BJ (cell line): Measurements from ENCODE around the gene CTNNBL1. TPM values are rescaled to one million over a fixed set of nuclear protein-coding genes. Genes with fewer than 3 reads are reported as not detected.

ENCODE experiments used
- CTCF ChIA-PET: fragments of 350-600 bp; formaldehyde crosslinking; extraction: SDS; loops from one replicate; lab custom pipeline; 2021; ENCODE audit warnings: antibody characterized with exemption, inconsistent platforms; lab: Yijun Ruan, JAX
- POLR2A ChIA-PET: fragments of 300-600 bp; sonication (Branson Sonifier 250); formaldehyde crosslinking; extraction: SDS; loops from one replicate; lab custom pipeline; 2021; ENCODE audit warnings: antibody characterized with exemption; lab: Charles Lee
- DNase-seq: peaks from one replicate; pipeline ENCODE4 v3.0.0-alpha.2; 2011; ENCODE audit warnings: low read depth
- H3K27me3 ChIP-seq: 2 replicates; pipeline ENCODE4 v1.6.0; 2011; ENCODE audit warnings: low read length; ENCODE audit not compliant: control insufficient read depth, insufficient read depth
- H3K36me3 ChIP-seq: 2 replicates; pipeline ENCODE4 v1.5.1; 2011; ENCODE audit warnings: low read length; ENCODE audit not compliant: control insufficient read depth, insufficient read depth
- H3K4me3 ChIP-seq: 2 replicates; pipeline ENCODE4 v1.5.1; 2011; ENCODE audit warnings: low read depth, mild to moderate bottlenecking, control low read depth, low read length
- CTCF ChIP-seq: IDR thresholded peaks from 2 replicates; pipeline ENCODE4 v1.5.1; 2011; ENCODE audit warnings: low read depth, mild to moderate bottlenecking, control low read depth, inconsistent platforms, low read length, moderate library complexity; ENCODE audit not compliant: insufficient read depth
- polyA plus RNA-seq: library from polyadenylated mRNA; depleted of rRNA; stranded (reverse); fragments of >200 nt; gene quantifications from 2 replicates; pipeline ENCODE4 v1.2.3, GENCODE V29; 2011

The CTNNBL1 gene
- polyA plus RNA-seq, 1 experiment = 38.4 TPM

DNA sequence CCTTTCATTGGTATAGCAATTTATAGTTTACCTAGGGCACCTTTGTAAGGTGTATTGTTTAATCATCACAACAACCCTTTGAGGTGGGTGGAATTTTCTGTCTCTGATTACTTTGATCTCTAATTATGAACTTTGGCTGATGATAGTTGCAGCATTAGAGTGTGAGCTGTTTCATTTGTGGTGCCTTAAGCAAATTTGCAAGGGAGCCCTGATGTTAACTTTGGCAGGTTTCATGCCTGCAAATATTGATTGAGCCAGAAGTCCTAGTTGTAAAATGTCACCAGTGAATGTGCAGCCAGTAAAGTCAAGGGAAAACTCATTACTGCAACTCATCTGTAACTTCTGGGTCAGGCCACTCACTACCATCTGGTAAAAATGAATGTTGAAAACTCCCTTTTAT is 29.8 kb downstream of the CTNNBL1 start:
- ChIA-PET POLR2A (no interaction called here), CTCF (no interaction called here)
- no peak for DNase-seq
- H3K27me3 ChIP-seq = no peaks in the 10 kb centered on the region
- no peak overlapping the region for H3K4me3 ChIP-seq
- no peaks in the 10 kb centered on the region for H3K36me3 ChIP-seq
- TF ChIP-seq CTCF = no peak

GRCh38 chr20:37725165-37725564 is 31.3 kb downstream of the CTNNBL1 start:
- no peak for DNase-seq
- no peak for TF ChIP-seq CTCF
- H3K4me3 ChIP-seq = no peak overlapping the region
- ChIA-PET CTCF (no interaction called here), POLR2A (no interaction called here)
- no peaks in the 10 kb centered on the region for H3K36me3 ChIP-seq
- no peaks in the 10 kb centered on the region for H3K27me3 ChIP-seq

DNA sequence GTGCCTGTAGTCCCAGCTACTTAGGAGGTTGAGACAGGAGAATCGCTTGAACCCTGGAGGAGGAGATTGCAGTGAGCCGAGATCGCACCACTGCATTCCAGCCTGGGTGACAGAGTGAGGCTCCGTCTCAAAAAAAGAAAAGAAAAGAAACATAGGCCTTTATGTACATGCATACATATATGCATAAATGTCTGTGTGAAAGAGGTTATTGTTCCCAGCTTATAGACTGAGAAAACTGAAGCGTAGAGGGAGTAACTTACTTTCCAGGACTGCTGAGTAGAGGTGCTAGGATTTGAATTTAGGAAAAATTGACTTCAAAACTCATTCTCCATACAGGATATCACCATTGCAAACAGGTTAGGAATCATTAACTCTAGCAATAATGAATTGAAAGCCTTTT is 32.0 kb downstream of the CTNNBL1 start:
- ChIA-PET POLR2A (no interaction called here), CTCF (no interaction called here)
- no peak for TF ChIP-seq CTCF
- Histone ChIP-seq H3K27me3 (no peaks in the 10 kb centered on the region), H3K36me3 (no peaks in the 10 kb centered on the region), H3K4me3 (no peak overlapping the region)
- DNase-seq = no peak

GRCh38 chr20:37726321-37726720 is 32.5 kb downstream of the CTNNBL1 start:
- ChIA-PET CTCF (interaction anchor here (1.2 kb wide), 1 partner anchor 10 kb away, joined by 3 read pairs; no protein-coding TSS in a partner anchor), POLR2A (no interaction called here)
- no peaks in the 10 kb centered on the region for H3K36me3 ChIP-seq
- no peak for DNase-seq
- no peak for TF ChIP-seq CTCF
- H3K27me3 ChIP-seq = no peaks in the 10 kb centered on the region
- no peak overlapping the region for H3K4me3 ChIP-seq

GRCh38 chr20:37726971-37727956 is 33.4 kb downstream of the CTNNBL1 start:
- TF ChIP-seq CTCF = no peak
- no peak for DNase-seq
- Histone ChIP-seq H3K27me3 (no peaks in the 10 kb centered on the region), H3K4me3 (no peak overlapping the region), H3K36me3 (no peaks in the 10 kb centered on the region)
- CTCF ChIA-PET = interaction anchor here (1.0 to 1.2 kb wide), 3 partner anchors 11 to 28 kb away, joined by 3 read pairs; no protein-coding TSS in a partner anchor
- POLR2A ChIA-PET = interaction anchor here (0.5 kb wide), 1 partner anchor 265 kb away, joined by 7 read pairs; no protein-coding TSS in a partner anchor
